K562 (cell line): ENCODE results near the gene LRP10. TPM values are rescaled to one million over a fixed set of nuclear protein-coding genes. Genes with fewer than 3 reads are reported as not detected.

Experiments
- GABPA ChIP-seq: fragments of 200-800 bp; sonication (Bioruptor generic); conservative IDR thresholded peaks from 2 replicates; pipeline ENCODE4 v1.6.1; 2016; ENCODE audit warnings: low read depth, missing genetic modification characterization, missing compliant biosample characterization
- HLTF ChIP-seq: fragments of 450-650 bp; IDR thresholded peaks from 2 replicates; pipeline ENCODE4 v1.6.1; 2016
- HMG20B ChIP-seq: fragments of 250-450 bp; sonication (Bioruptor Pico); IDR thresholded peaks from 2 replicates; pipeline ENCODE4 v1.5.0; 2021; ENCODE audit warnings: mild to moderate bottlenecking
- JUND ChIP-seq, 2 experiments: IDR thresholded peaks; 2 replicates in 1 of 2; 3 replicates in 1 of 2; pipeline ENCODE4 v1.6.1; 2011; ENCODE audit warnings: borderline replicate concordance in 2 of 2, low read depth in 2 of 2, low read length in 2 of 2, improper control_type of control experiment in 1 of 2, missing biosample characterization in 1 of 2, missing genetic modification characterization in 1 of 2, missing genetic modification reagents in 1 of 2
- KLF1 ChIP-seq: fragments of 450-650 bp; IDR thresholded peaks from 2 replicates; pipeline ENCODE4 v1.6.1; 2016; ENCODE audit warnings: missing genetic modification characterization, missing compliant biosample characterization
- MYC ChIP-seq, 2 experiments: fragments of 250-450 bp in 1 of 2; sonication (Bioruptor Pico) in 1 of 2; IDR thresholded peaks; 2 replicates each; pipeline versions ENCODE4 v1.5.1 to v1.6.1; 2012 to 2021; ENCODE audit warnings: low read depth in 2 of 2, borderline replicate concordance in 1 of 2, improper control_type of control experiment in 1 of 2, low read length in 1 of 2, mild to moderate bottlenecking in 1 of 2, moderate library complexity in 1 of 2
- NFXL1 ChIP-seq: fragments of 450-650 bp; formaldehyde crosslinking; IDR thresholded peaks from 2 replicates; pipeline ENCODE4 v1.4.0; 2021; ENCODE audit warnings: mild to moderate bottlenecking
- PHB ChIP-seq: fragments of 250-450 bp; sonication (Bioruptor Pico); IDR thresholded peaks from 2 replicates; pipeline ENCODE4 v1.5.0; 2021
- PHTF2 ChIP-seq: fragments of 250-450 bp; sonication (Bioruptor Pico); IDR thresholded peaks from 2 replicates; pipeline ENCODE4 v1.5.0; 2021; ENCODE audit warnings: mild to moderate bottlenecking
- SAP30 ChIP-seq: fragments of 200-600 bp; sonication (generic); IDR thresholded peaks from 2 replicates; pipeline ENCODE4 v1.6.1; 2012; ENCODE audit warnings: borderline replicate concordance, low read depth, mild to moderate bottlenecking, moderate library complexity, low read length, control low read depth, inconsistent platforms; ENCODE audit not compliant: insufficient read depth, poor library complexity, severe bottlenecking
- TAF1 ChIP-seq: IDR thresholded peaks from 2 replicates; pipeline ENCODE4 v1.6.1; 2011; ENCODE audit warnings: mild to moderate bottlenecking, low read length, moderate library complexity; ENCODE audit not compliant: insufficient read depth, control insufficient read depth, severe bottlenecking; ENCODE audit errors: extremely low read depth
- ZNF274 ChIP-seq: IDR thresholded peaks from 2 replicates; pipeline ENCODE4 v1.6.1; 2011; ENCODE audit warnings: low read depth, mild to moderate bottlenecking, low read length, moderate library complexity, borderline replicate concordance
- ZNF347 ChIP-seq: fragments of 450-650 bp; formaldehyde crosslinking; IDR thresholded peaks from 2 replicates; pipeline ENCODE4 v1.4.0; 2020; ENCODE audit warnings: low read depth, mild to moderate bottlenecking, moderate library complexity
- ZNF830 ChIP-seq: fragments of 250-450 bp; sonication (Bioruptor Pico); IDR thresholded peaks from 2 replicates; pipeline ENCODE4 v1.5.0; 2021; ENCODE audit warnings: mild to moderate bottlenecking
- polyA plus RNA-seq, 8 experiments: library from polyadenylated mRNA; depleted of rRNA in 4 of 8; stranded (reverse) in 5 of 8; unstranded in 3 of 8; fragments of >200 nt; fragmentation: Nextera tagmentation in 2 of 8; fragmentation: Illumina TruSeq in 1 of 8; extraction: Ambion mirVana in 2 of 8; extraction: Trizol in 1 of 8; gene quantifications; 2 replicates each; pipeline versions ENCODE4 v1.2.1 to v1.2.3, GENCODE V29; 2011 to 2014; ENCODE audit warnings: inconsistent platforms in 1 of 8, missing spikeins in 1 of 8
- total RNA-seq, 7 experiments: library from RNA; depleted of rRNA in 6 of 7; stranded (reverse); fragments of >200 nt in 6 of 7; fragmentation: Illumina TruSeq in 2 of 7; extraction: Trizol in 2 of 7; gene quantifications; 2 replicates each; pipeline versions ENCODE4 v1.2.1 to v1.2.3, GENCODE V29; 2011 to 2021; ENCODE audit warnings: low replicate concordance in 1 of 7
- TF ChIP-seq, protein P1 (sequence below): fragments of 200-800 bp; sonication (Bioruptor generic); IDR thresholded peaks from 2 replicates; pipeline ENCODE4 v1.6.1; 2017; ENCODE audit warnings: missing genetic modification characterization, missing compliant biosample characterization
- TF ChIP-seq, protein P2 (sequence below): fragments of 250-450 bp; sonication (Bioruptor Pico); IDR thresholded peaks from 2 replicates; pipeline ENCODE4 v1.8.0; 2022; ENCODE audit warnings: moderate library complexity, mild to moderate bottlenecking, inconsistent platforms
- TF ChIP-seq, protein P3 (sequence below): fragments of 450-650 bp; conservative IDR thresholded peaks from 2 replicates; pipeline ENCODE4 v1.6.1; 2016; ENCODE audit warnings: missing genetic modification characterization, low read depth, mild to moderate bottlenecking, control low read depth, missing compliant biosample characterization
- TF ChIP-seq, protein P4 (sequence below), 3 experiments: fragments of 200-800 bp in 1 of 3; fragments of 250-450 bp in 1 of 3; fragments of 450-650 bp in 1 of 3; sonication (Bioruptor Pico) in 1 of 3; sonication (Bioruptor generic) in 1 of 3; formaldehyde crosslinking in 1 of 3; IDR thresholded peaks; 2 replicates each; pipeline versions ENCODE4 v1.6.1 to v1.8.0; 2016 to 2022; ENCODE audit warnings: mild to moderate bottlenecking in 2 of 3, missing genetic modification characterization in 2 of 3, missing compliant biosample characterization in 1 of 3, moderate library complexity in 1 of 3

The LRP10 gene
- total and polyA plus RNA-seq, 9 of the 15 experiments (the other 6 are each of a cell fraction or from before 2014, with no cell fraction given): 1.3 to 45.5 (median 10.9) TPM

DNA sequence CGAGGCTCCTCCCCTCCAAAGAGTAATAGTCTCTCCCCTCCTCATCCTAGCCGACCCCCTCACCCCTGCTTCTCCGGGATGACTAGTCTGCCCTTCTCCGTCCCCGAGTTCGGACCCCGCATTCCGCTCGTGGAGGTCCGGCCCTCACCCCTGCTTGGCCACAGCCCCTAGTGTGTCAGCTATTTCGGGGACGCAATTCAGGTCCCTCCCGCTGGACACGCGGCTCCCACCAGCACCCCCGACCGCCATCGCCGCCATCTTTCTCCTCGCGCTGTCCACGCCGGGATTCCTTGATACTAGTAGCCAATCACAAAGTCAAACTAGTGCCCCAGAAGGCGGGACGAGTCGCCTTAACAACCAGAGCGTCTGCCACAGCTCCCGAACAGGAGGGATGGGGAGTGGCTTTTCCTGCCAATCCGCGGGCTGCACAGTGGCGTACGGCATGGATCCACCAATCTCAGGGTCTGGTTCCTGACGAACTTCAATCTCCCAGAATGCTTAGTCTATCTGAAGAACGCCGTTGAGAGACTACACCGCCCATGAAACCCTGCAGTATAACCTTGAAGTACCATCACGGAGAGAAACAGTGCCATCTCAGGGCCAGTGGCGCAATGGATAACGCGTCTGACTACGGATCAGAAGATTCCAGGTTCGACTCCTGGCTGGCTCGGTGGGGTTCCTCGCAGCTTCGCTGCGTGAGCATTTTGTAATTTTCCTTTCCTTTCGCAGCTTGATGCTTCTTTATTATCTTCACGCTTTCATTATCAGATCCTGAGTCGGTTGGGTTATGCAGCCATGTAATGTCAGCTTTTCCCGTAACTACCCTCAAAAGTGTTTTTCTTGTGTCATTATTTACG lies 57.8 kb downstream of the LRP10 start, which contains the start of gene PRMT5 (continued):
- TF ChIP-seq JUND (IDR thresholded peaks at IDR 0.05; ENCODE audit: borderline replicate concordance, low read depth, low read length) (peak; percentile 67; the same call in 1 of the 2 replicates), JUND (tag; IDR thresholded peaks at IDR 0.05; ENCODE audit: borderline replicate concordance, low read depth, low read length) (no peak; the same call in 2 of the 3 replicates), MYC (IDR thresholded peaks at IDR 0.05; ENCODE audit: low read depth, low read length) (peak; percentile 99), MYC (CRISPR knock-in tag; IDR thresholded peaks at IDR 0.05; ENCODE audit: borderline replicate concordance, low read depth) (peak; percentile 96), HMG20B (CRISPR knock-in tag) (no peak), HLTF (peak; percentile 65; the same call in 1 of the 2 replicates), ZNF830 (CRISPR knock-in tag) (no peak), KLF1 (tag) (no peak; the same call in 1 of the 2 replicates), PHB (CRISPR knock-in tag) (no peak), PHTF2 (CRISPR knock-in tag) (no peak), ZNF274 (no peak), TAF1 (peak; percentile 93), SAP30 (peak; percentile 95), NFXL1 (CRISPR knock-in tag) (no peak), ZNF347 (CRISPR knock-in tag) (no peak), GABPA (tag) (0 out of 2 replicates have a peak, but pooled peaks have one; percentile 3)
- TF ChIP-seq, protein P1, sequence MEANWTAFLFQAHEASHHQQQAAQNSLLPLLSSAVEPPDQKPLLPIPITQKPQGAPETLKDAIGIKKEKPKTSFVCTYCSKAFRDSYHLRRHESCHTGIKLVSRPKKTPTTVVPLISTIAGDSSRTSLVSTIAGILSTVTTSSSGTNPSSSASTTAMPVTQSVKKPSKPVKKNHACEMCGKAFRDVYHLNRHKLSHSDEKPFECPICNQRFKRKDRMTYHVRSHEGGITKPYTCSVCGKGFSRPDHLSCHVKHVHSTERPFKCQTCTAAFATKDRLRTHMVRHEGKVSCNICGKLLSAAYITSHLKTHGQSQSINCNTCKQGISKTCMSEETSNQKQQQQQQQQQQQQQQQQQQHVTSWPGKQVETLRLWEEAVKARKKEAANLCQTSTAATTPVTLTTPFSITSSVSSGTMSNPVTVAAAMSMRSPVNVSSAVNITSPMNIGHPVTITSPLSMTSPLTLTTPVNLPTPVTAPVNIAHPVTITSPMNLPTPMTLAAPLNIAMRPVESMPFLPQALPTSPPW (CRISPR knock-in tag): peak; percentile 47; the same call in 1 of the 2 replicates
- TF ChIP-seq, protein P2, sequence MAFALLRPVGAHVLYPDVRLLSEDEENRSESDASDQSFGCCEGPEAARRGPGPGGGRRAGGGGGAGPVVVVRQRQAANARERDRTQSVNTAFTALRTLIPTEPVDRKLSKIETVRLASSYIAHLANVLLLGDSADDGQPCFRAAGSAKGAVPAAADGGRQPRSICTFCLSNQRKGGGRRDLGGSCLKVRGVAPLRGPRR (CRISPR knock-in tag): 0 out of 2 replicates have a peak, but pooled peaks have one; percentile 24
- TF ChIP-seq, protein P3, sequence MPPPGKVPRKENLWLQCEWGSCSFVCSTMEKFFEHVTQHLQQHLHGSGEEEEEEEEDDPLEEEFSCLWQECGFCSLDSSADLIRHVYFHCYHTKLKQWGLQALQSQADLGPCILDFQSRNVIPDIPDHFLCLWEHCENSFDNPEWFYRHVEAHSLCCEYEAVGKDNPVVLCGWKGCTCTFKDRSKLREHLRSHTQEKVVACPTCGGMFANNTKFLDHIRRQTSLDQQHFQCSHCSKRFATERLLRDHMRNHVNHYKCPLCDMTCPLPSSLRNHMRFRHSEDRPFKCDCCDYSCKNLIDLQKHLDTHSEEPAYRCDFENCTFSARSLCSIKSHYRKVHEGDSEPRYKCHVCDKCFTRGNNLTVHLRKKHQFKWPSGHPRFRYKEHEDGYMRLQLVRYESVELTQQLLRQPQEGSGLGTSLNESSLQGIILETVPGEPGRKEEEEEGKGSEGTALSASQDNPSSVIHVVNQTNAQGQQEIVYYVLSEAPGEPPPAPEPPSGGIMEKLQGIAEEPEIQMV (tag): no peak
- TF ChIP-seq, protein P4, sequence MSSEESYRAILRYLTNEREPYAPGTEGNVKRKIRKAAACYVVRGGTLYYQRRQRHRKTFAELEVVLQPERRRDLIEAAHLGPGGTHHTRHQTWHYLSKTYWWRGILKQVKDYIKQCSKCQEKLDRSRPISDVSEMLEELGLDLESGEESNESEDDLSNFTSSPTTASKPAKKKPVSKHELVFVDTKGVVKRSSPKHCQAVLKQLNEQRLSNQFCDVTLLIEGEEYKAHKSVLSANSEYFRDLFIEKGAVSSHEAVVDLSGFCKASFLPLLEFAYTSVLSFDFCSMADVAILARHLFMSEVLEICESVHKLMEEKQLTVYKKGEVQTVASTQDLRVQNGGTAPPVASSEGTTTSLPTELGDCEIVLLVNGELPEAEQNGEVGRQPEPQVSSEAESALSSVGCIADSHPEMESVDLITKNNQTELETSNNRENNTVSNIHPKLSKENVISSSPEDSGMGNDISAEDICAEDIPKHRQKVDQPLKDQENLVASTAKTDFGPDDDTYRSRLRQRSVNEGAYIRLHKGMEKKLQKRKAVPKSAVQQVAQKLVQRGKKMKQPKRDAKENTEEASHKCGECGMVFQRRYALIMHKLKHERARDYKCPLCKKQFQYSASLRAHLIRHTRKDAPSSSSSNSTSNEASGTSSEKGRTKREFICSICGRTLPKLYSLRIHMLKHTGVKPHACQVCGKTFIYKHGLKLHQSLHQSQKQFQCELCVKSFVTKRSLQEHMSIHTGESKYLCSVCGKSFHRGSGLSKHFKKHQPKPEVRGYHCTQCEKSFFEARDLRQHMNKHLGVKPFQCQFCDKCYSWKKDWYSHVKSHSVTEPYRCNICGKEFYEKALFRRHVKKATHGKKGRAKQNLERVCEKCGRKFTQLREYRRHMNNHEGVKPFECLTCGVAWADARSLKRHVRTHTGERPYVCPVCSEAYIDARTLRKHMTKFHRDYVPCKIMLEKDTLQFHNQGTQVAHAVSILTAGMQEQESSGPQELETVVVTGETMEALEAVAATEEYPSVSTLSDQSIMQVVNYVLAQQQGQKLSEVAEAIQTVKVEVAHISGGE (CRISPR knock-in tag; IDR thresholded peaks at IDR 0.05): no peak
